Measurements from ENCODE around the gene CATSPER1.

GRCh38 chr11:66062408-66062807, 36.1 kb upstream of the CATSPER1 start:
- TF ChIP-seq CTCF (IDR thresholded peaks at IDR 0.05; ENCODE audit: borderline replicate concordance, extremely low read depth, low read length, poor library complexity, severe bottlenecking): no peak
- no peak for TF ChIP-seq EZH2 (IDR thresholded peaks at IDR 0.05; ENCODE audit: borderline replicate concordance, low read depth, low read length, severe bottlenecking)

All from DND-41 (cell line).